ENCODE measurements around the gene ERCC6. TPM values are rescaled to one million over a fixed set of nuclear protein-coding genes. Genes with fewer than 3 reads are reported as not detected.
A peak's percentile ranks its signal among the peaks of the same experiment; 100 is the strongest.

Gene ERCC6
- total RNA-seq, 4 donors from 2014 or later = 7.9 to 25.1 (median 16.3) TPM

DNA sequence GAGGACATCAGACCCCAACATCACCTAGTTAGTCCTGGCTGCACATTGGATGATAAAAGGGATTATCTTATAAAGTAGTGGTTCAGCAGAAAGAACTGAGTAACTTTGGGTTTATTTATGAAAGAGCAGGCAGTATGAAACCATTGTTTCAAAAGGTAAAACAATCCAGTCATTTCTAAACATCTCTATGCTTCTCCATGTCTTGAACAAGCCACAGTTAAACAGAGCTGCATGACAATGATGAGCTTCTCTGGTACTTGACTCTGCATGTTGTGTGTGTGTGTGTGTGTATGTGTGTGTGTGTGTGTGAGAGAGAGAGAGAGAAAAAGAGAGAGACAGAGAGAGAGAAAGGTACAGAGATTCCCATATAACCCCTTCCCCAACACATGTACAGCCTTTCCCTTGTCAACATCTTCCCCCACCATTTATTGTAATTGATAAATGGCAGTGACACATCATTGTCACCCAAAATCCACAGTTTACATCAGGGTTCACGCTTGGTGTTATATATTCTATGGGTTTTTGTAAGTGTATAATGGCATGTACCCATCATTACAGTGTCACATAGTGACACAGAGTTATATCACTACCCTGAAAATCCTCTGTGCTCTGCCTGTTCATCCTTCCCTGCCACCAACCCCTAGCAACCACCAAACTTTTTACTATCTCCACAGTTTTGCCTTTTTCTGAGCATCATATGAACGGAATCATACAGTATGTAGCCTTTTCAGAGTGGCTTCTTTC, 38.4 kb upstream of the ERCC6 start:
- intact Hi-C loops (cut with DNase I; ENCODE audit: low total_unique reads) = no loop called here
- no peak for TF ChIP-seq POLR2A (IDR thresholded peaks at IDR 0.05)
- TF ChIP-seq, protein P1, sequence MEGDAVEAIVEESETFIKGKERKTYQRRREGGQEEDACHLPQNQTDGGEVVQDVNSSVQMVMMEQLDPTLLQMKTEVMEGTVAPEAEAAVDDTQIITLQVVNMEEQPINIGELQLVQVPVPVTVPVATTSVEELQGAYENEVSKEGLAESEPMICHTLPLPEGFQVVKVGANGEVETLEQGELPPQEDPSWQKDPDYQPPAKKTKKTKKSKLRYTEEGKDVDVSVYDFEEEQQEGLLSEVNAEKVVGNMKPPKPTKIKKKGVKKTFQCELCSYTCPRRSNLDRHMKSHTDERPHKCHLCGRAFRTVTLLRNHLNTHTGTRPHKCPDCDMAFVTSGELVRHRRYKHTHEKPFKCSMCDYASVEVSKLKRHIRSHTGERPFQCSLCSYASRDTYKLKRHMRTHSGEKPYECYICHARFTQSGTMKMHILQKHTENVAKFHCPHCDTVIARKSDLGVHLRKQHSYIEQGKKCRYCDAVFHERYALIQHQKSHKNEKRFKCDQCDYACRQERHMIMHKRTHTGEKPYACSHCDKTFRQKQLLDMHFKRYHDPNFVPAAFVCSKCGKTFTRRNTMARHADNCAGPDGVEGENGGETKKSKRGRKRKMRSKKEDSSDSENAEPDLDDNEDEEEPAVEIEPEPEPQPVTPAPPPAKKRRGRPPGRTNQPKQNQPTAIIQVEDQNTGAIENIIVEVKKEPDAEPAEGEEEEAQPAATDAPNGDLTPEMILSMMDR (IDR thresholded peaks at IDR 0.05) = no peak

DNA sequence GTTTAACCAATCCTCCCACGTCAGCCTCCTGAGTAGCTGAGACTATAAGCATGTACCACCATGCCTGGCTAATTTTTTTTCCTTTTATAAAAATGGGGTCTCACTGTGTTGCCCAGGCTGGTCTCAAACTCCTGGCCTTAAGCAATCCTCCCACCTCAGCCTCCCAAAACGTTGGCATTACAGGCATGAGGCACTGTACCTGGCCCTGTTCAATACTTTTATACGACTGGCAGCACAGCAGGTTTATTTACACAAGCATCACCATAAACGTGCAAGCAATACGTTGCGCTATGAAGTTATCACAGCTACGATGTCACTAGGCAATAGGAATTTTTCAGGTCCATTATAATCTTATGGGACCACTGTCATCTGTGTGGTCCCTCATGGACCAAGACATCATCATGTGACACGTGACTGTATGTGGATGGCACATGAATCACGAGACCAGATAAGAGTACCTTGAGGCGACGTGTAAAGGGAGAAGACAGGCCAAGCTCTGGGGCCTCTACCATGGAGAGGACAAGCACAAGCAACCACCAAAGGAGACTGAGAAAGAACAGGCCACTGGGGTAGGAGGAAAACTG, 36.7 kb upstream of the ERCC6 start:
- no peak overlapping the region for H3K27ac ChIP-seq
- no peak for DNase-seq
- H3K4me3 ChIP-seq = no peak overlapping the region
- no peaks in the 10 kb centered on the region for H3K27me3 ChIP-seq
- no peaks in the 10 kb centered on the region for H3K36me3 ChIP-seq
- TF ChIP-seq POLR2A (IDR thresholded peaks at IDR 0.05) = no peak
- TF ChIP-seq, protein P1 (IDR thresholded peaks at IDR 0.05) = no peak
- H3K4me1 ChIP-seq = no peaks in the 10 kb centered on the region
- intact Hi-C loops (cut with DNase I; ENCODE audit: low total_unique reads) = no loop called here
- H3K9me3 ChIP-seq = no peaks in the 10 kb centered on the region

More for the DNA sequence above, 38.4 kb upstream of the ERCC6 start:
- H3K27ac ChIP-seq = no peak overlapping the region
- no peaks in the 10 kb centered on the region for H3K27me3 ChIP-seq
- no peak overlapping the region for H3K4me3 ChIP-seq
- no peaks in the 10 kb centered on the region for H3K9me3 ChIP-seq
- H3K36me3 ChIP-seq = no peaks in the 10 kb centered on the region
- DNase-seq = no peak
- H3K4me1 ChIP-seq = no peaks in the 10 kb centered on the region

DNA sequence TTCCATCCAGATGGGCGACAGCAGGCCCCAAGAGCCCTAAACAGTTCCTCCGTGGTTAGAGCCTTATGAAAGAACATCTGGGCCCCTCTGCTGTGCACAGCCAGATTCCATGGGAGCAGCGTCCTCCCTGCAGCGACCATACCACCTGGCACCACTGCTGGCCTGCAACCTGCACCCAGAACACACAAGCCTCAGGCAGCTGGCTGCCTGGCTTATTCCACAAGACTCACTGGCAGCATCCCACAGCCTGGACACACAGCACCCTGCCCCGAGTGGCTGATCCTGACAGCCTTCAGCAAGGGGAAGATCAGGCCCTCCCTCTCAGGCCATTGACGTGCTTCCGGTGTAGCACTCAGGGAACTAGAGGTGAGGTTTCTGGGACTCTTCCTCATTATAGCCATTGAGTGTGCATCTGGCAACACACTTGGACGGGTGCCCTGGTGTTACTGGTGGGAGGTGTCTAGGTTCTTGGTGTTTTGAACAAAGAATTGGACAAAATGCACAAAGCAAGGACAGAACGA, 33.7 kb upstream of the ERCC6 start:
- no peaks in the 10 kb centered on the region for H3K4me1 ChIP-seq
- no peak overlapping the region for H3K27ac ChIP-seq
- TF ChIP-seq, protein P1 (IDR thresholded peaks at IDR 0.05) = no peak
- no peak for TF ChIP-seq POLR2A (IDR thresholded peaks at IDR 0.05)
- no peaks in the 10 kb centered on the region for H3K36me3 ChIP-seq
- no peak overlapping the region for H3K4me3 ChIP-seq
- no peaks in the 10 kb centered on the region for H3K27me3 ChIP-seq
- peak in 1 of 2 donors; percentile 23 for DNase-seq
- intact Hi-C loops (cut with DNase I; ENCODE audit: low total_unique reads) = no loop called here
- H3K9me3 ChIP-seq = no peaks in the 10 kb centered on the region

DNA sequence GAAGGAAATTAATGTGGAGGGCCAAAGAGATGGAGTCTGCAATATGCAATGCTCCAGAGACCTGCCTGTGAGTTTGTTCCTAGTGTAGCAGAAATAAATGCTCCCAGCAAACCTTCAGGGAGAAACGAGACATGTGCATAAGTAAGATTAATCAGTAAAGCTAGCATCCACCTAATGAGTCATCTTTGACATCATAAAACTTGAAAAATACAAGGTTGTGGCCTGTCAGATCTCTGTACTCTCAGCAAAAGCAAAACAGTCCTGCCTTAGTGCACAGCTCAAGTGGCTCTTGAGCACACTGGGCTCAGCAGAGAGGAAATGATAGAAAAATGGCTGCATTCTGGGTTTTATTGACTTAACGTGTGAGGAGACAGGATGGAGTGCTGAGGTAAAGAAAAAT, 32.5 kb upstream of the ERCC6 start:
- H3K4me1 ChIP-seq = no peaks in the 10 kb centered on the region
- no peaks in the 10 kb centered on the region for H3K9me3 ChIP-seq
- H3K27me3 ChIP-seq = no peaks in the 10 kb centered on the region
- TF ChIP-seq, protein P1 (IDR thresholded peaks at IDR 0.05) = no peak
- no peak for TF ChIP-seq POLR2A (IDR thresholded peaks at IDR 0.05)
- H3K27ac ChIP-seq = no peak overlapping the region
- no peak for DNase-seq
- H3K36me3 ChIP-seq = no peaks in the 10 kb centered on the region
- intact Hi-C loops (cut with DNase I; ENCODE audit: low total_unique reads) = no loop called here
- H3K4me3 ChIP-seq = no peak overlapping the region

DNA sequence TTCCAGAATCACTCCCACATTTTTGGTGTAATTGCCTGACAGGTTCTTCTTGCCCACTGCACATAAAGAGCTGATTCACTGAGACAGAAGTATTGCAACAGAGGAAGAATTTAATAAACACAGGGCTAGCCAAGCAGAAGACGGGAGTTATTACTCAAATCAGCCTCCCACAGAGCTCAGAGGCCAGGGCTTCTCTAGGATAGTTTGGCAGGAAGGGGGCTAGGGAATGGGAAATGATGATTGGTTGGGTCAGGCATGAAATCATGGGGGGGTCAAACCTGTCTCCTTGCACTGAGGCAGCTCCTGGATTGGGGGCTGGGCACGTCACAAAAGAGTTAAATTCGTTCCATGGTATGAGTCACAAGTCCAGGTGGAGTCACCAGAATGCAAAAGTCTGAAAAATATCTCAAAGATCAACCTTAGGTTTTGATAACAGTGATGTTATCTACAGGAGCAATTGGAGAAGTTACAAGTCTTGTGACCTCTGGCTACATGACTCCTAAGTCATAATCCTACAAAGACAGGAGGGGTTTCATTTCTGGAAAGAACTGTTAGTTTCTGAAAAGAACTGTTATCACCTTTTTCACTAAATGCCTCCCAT, 30.2 kb upstream of the ERCC6 start:
- peak in 1 of 2 donors; percentile 39 for DNase-seq

More for the DNA sequence above, 30.2 kb upstream of the ERCC6 start:
- Histone ChIP-seq H3K36me3 (no peaks in the 10 kb centered on the region), H3K27me3 (no peaks in the 10 kb centered on the region), H3K9me3 (no peaks in the 10 kb centered on the region), H3K4me1 (no peaks in the 10 kb centered on the region), H3K27ac (peak overlapping the region in 1 of 2 donors; percentile 9), H3K4me3 (no peak overlapping the region)
- TF ChIP-seq, protein P1 (IDR thresholded peaks at IDR 0.05) = no peak
- no peak for TF ChIP-seq POLR2A (IDR thresholded peaks at IDR 0.05)
- intact Hi-C loops (cut with DNase I; ENCODE audit: low total_unique reads) = no loop called here
